ENCODE results near the gene CACNA1E. TPM values are rescaled to one million over a fixed set of nuclear protein-coding genes. Genes with fewer than 3 reads are reported as not detected.

The CACNA1E gene
- polyA plus RNA-seq, 3 donors from 2014 or later: not detected

GRCh38 chr1:181777286-181777685, 294.0 kb downstream of the CACNA1E start:
- no peaks in the 10 kb centered on the region for H3K36me3 Mint-ChIP-seq
- peaks cover 0 to 2% (median 0%) of the 10 kb centered on the region in 6 donors for H3K9me3 Mint-ChIP-seq
- no peak overlapping the region for H3K4me3 Mint-ChIP-seq
- no peaks in the 10 kb centered on the region for H3K4me1 Mint-ChIP-seq
- no peak for DNase-seq
- H3K27me3 Mint-ChIP-seq (ENCODE audit: low read depth in 3 of 3): peaks cover 0 to 7% (median 2%) of the 10 kb centered on the region in 3 donors
- H3K27ac Mint-ChIP-seq: no peak overlapping the region

DNA sequence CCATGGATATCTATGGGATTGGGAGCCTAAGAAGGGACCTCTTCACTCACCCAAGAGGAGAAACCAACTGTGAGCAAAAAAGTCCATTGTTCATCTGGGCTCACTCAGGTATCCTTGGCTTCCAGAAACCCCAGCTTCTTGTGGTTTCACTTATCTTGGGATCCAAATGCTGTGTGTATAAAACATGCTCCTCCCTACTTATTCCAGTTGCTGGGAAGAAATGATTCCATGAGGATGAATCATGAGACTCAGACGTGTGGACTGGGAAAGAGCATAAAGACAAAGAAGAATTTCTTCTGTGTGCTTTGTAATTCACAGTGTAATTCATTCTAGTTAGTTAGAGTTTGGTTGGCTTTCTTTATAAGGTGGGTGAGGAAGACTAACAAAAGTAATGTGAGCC, 294.5 kb downstream of the CACNA1E start:
- H3K4me3 Mint-ChIP-seq: no peak overlapping the region
- H3K9me3 Mint-ChIP-seq: peaks cover 0 to 2% (median 0%) of the 10 kb centered on the region in 6 donors
- DNase-seq: no peak
- peaks cover 2 to 7% (median 2%) of the 10 kb centered on the region in 3 donors for H3K27me3 Mint-ChIP-seq (ENCODE audit: low read depth in 3 of 3)
- no peaks in the 10 kb centered on the region for H3K4me1 Mint-ChIP-seq
- no peak overlapping the region for H3K27ac Mint-ChIP-seq
- no peaks in the 10 kb centered on the region for H3K36me3 Mint-ChIP-seq

DNA sequence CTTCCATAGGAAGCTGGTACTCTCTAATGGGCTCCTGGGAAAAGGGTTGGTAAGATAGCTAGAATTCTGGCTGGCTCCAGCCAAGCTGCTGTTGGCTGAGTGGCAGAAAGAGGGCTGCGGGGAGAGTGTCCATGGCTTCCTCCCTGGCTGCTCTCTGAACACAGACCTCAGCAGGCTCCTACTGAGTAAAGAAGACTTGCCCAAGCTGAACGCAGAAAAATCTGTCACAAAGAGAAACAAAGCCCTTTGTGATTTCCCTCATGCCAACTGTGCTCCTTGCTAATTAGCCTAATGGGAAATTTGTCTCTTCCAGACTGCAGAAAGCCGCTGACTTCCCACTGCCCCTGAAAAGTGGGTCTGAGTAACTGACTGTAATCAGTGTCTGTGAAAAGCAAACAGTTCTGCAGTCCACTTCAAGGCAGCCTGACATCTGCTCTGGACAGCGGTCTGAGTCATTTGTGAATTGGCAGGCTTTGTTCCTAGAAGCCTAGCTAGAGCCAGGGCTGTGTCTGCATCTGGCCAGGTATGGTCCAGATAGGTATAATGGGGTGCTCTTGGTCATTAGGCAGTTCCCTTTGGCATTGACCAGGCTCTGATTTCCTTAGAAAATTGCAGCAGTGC, 295.4 kb downstream of the CACNA1E start:
- Mint-ChIP-seq H3K27ac (no peak overlapping the region), H3K4me1 (no peaks in the 10 kb centered on the region), H3K4me3 (no peak overlapping the region), H3K36me3 (no peaks in the 10 kb centered on the region), H3K9me3 (peaks cover 0 to 2% (median 0%) of the 10 kb centered on the region in 6 donors), H3K27me3 (ENCODE audit: low read depth in 3 of 3) (peaks cover 0 to 7% (median 2%) of the 10 kb centered on the region in 3 donors)
- DNase-seq: no peak

- H3K4me1 Mint-ChIP-seq: no peaks in the 10 kb centered on the region
- H3K9me3 Mint-ChIP-seq: peaks cover 0 to 2% (median 0%) of the 10 kb centered on the region in 6 donors
- H3K27me3 Mint-ChIP-seq (ENCODE audit: low read depth in 3 of 3): peaks cover 0 to 5% (median 2%) of the 10 kb centered on the region in 3 donors
- peak overlapping the region in 1 of 6 donors; percentile 10 for H3K27ac Mint-ChIP-seq
- no peak overlapping the region for H3K4me3 Mint-ChIP-seq
- DNase-seq: no peak
- H3K36me3 Mint-ChIP-seq: no peaks in the 10 kb centered on the region
Measured at GRCh38 chr1:181779343-181779742, 296.0 kb downstream of the CACNA1E start.

GRCh38 chr1:181783208-181783607, 299.9 kb downstream of the CACNA1E start:
- Mint-ChIP-seq H3K4me3 (no peak overlapping the region), H3K27ac (no peak overlapping the region), H3K27me3 (ENCODE audit: low read depth in 3 of 3) (peaks cover 0 to 3% (median 2%) of the 10 kb centered on the region in 3 donors), H3K4me1 (no peaks in the 10 kb centered on the region), H3K36me3 (no peaks in the 10 kb centered on the region), H3K9me3 (peaks cover 0 to 2% (median 0%) of the 10 kb centered on the region in 6 donors)
- DNase-seq: no peak

DNA sequence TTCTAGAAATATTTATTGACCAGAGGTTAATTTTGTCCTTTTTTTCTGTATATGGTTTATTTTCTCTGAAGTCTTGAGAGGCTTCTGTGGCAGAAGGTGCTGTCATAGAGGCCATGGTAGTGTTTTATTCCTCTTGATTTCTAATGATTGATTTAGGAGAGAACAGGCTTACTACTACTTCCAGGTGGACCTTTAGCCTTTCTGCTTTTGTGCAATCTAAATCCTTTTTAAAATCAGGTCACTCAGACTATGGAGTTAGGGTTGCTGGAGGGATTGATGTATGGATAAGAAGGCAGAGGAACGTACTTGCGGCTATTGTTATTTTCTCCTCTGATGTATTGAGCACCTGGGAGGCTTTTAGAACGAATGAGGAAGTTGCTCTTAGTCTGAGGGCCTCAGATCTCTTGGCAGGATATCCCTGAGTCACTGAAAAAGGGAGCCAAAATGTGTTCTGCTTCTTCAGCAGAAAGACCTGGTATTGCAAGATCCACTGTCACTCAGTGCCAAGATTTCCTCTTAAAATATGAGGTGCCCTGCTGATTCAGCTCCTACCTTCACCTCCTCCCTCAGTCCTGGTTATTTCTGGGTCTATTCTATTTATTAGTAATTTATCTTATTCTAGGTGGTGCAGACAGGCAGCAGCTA, 300.8 kb downstream of the CACNA1E start:
- H3K36me3 Mint-ChIP-seq: no peaks in the 10 kb centered on the region
- no peak overlapping the region for H3K27ac Mint-ChIP-seq
- no peaks in the 10 kb centered on the region for H3K4me1 Mint-ChIP-seq
- H3K9me3 Mint-ChIP-seq: peaks cover 0 to 3% (median 0%) of the 10 kb centered on the region in 6 donors
- DNase-seq: no peak
- H3K27me3 Mint-ChIP-seq (ENCODE audit: low read depth in 3 of 3): peaks cover 0 to 3% (median 2%) of the 10 kb centered on the region in 3 donors
- no peak overlapping the region for H3K4me3 Mint-ChIP-seq

DNA sequence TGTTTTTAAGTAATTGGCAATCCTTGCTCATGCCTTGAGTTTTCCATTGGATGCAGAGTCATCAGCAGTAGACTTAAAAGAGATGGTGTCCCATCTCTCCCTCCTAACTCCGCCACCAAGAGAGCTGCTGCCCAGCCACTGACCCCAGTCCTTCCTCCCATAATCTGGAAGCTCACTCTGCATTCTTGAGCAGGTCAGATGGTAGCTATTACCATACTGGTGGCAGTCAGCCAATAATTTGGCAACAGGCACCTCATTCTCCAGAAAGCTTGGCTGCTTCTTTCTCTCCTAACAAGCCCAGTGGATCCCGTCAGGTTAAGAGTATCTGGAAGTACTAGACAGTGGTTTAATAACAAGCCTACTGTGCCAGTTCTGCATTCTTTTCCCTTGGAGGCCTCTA, 306.1 kb downstream of the CACNA1E start:
- DNase-seq: no peak
- H3K27me3 Mint-ChIP-seq (ENCODE audit: low read depth in 3 of 3): no peaks in the 10 kb centered on the region
- peaks cover 0 to 3% (median 0%) of the 10 kb centered on the region in 6 donors for H3K9me3 Mint-ChIP-seq
- no peak overlapping the region for H3K4me3 Mint-ChIP-seq
- no peak overlapping the region for H3K27ac Mint-ChIP-seq
- no peaks in the 10 kb centered on the region for H3K4me1 Mint-ChIP-seq
- H3K36me3 Mint-ChIP-seq: no peaks in the 10 kb centered on the region

DNA sequence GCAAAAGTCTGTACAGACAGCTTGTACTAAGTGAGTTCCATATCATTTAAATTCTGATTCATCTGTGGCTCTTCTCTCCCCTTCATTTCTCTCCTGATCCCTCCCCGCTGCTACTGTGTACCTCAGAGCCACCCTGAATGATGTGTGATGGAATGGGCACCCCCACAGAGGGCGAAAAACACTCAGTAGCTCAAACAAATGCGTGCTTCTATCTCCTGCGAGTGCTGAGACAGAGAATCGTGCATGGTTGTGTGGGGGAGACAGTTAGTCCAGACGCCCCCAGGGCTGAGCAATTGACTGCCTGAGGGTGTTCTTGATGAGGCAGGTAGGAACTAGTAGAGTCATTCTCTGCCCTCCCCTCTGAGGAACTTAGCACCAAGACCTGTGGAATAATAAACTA, 308.4 kb downstream of the CACNA1E start:
- no peak for DNase-seq
- Mint-ChIP-seq H3K4me3 (no peak overlapping the region), H3K4me1 (no peaks in the 10 kb centered on the region), H3K9me3 (peaks cover 0 to 3% (median 0%) of the 10 kb centered on the region in 6 donors), H3K27me3 (ENCODE audit: low read depth in 3 of 3) (no peaks in the 10 kb centered on the region), H3K27ac (no peak overlapping the region), H3K36me3 (no peaks in the 10 kb centered on the region)

DNA sequence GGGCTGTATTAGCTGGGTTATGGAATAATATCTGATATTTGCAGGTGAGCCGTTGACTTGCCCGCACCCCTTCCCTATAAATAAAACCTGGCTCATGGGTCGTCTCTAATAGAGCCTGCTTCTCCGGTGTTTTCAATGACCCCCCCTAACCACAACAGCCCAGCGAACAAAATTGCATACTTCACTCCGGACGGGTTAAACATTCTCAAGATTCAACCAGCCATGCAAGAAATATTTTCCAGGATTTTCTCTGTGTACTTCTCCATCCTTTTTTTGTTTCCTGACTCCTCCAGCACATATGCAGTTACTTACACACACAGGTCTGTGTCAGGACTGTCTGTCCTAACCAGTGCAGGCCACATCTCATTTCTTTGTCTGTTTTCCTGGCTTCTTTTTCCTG, 310.5 kb downstream of the CACNA1E start:
- Mint-ChIP-seq H3K27me3 (ENCODE audit: low read depth in 3 of 3) (peaks cover 0 to 4% (median 0%) of the 10 kb centered on the region in 3 donors), H3K27ac (no peak overlapping the region), H3K4me3 (no peak overlapping the region), H3K36me3 (no peaks in the 10 kb centered on the region), H3K4me1 (no peaks in the 10 kb centered on the region), H3K9me3 (no peaks in the 10 kb centered on the region)
- DNase-seq: no peak

- DNase-seq: no peak
- Mint-ChIP-seq H3K4me1 (no peaks in the 10 kb centered on the region), H3K4me3 (no peak overlapping the region), H3K27me3 (ENCODE audit: low read depth in 3 of 3) (peaks cover 0 to 4% (median 0%) of the 10 kb centered on the region in 3 donors), H3K9me3 (peaks cover 0 to 2% (median 0%) of the 10 kb centered on the region in 6 donors), H3K27ac (no peak overlapping the region), H3K36me3 (no peaks in the 10 kb centered on the region)
Measured at GRCh38 chr1:181794332-181794731, 311.0 kb downstream of the CACNA1E start.

DNA sequence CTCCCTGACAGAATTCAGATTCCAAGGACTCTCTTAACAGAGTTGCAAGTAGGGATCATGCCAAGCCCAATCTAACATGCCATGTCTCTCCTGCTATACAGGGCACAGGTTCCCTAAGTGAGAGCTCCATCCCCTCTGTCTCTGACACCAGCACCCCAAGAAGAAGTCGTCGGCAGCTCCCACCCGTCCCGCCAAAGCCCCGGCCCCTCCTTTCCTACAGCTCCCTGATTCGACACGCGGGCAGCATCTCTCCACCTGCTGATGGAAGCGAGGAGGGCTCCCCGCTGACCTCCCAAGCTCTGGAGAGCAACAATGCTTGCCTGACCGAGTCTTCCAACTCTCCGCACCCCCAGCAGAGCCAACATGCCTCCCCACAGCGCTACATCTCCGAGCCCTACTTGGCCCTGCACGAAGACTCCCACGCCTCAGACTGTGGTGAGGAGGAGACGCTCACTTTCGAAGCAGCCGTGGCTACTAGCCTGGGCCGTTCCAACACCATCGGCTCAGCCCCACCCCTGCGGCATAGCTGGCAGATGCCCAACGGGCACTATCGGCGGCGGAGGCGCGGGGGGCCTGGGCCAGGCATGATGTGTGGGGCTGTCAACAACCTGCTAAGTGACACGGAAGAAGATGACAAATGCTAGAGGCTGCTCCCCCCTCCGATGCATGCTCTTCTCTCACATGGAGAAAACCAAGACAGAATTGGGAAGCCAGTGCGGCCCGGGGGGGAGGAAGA, 315.0 kb downstream of the CACNA1E start:
- DNase-seq: no peak
- no peak overlapping the region for H3K27ac Mint-ChIP-seq
- no peaks in the 10 kb centered on the region for H3K36me3 Mint-ChIP-seq
- no peaks in the 10 kb centered on the region for H3K4me1 Mint-ChIP-seq
- peaks cover 0 to 8% (median 0%) of the 10 kb centered on the region in 3 donors for H3K27me3 Mint-ChIP-seq (ENCODE audit: low read depth in 3 of 3)
- no peak overlapping the region for H3K4me3 Mint-ChIP-seq
- H3K9me3 Mint-ChIP-seq: peaks cover 0 to 2% (median 0%) of the 10 kb centered on the region in 6 donors

- H3K36me3 Mint-ChIP-seq: no peaks in the 10 kb centered on the region
- H3K9me3 Mint-ChIP-seq: peaks cover 0 to 2% (median 0%) of the 10 kb centered on the region in 6 donors
- no peak overlapping the region for H3K4me3 Mint-ChIP-seq
- H3K4me1 Mint-ChIP-seq: no peaks in the 10 kb centered on the region
- H3K27ac Mint-ChIP-seq: no peak overlapping the region
- H3K27me3 Mint-ChIP-seq (ENCODE audit: low read depth in 3 of 3): peaks cover 0 to 8% (median 0%) of the 10 kb centered on the region in 3 donors
- no peak for DNase-seq
Measured at GRCh38 chr1:181801617-181802016, 318.3 kb downstream of the CACNA1E start.

DNA sequence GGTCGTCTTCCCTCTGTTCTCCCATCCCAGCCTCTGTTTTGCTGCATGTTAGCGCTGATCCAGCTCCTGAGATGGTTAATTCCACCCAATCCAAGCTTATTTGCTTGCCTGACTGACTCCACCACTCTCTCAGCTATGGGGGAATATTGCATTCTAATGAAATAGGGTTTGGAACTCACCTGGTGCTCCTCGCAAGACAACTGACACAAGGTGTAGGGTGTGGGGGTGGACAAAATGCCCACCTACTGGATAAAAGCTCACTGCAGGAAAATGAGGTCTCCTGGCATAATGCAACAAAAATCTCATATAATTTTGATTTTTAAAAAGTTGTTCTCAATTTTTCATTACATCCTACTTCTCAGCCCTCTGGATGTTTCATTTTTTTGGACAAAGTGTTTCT, 319.1 kb downstream of the CACNA1E start:
- H3K4me3 Mint-ChIP-seq: no peak overlapping the region
- no peaks in the 10 kb centered on the region for H3K36me3 Mint-ChIP-seq

DNA sequence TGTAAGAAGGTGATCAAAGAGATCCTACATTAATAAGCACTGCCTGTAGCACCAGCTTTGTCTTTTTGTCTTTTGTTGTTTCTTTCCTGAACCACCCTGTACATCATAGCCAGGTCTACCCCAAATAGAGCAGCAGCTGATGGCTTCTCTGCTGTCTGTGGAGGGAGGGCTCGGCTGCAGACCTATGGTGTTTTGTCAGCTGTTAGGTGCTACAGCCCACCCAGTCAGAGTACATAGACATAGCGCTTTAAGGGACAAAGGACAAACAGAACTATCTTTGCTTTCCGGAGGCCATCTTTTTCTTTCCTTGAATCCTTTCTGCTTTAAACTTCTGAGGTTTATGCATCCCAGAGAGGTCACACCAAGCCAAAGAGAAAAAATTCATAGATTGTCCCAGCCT, 320.1 kb downstream of the CACNA1E start:
- DNase-seq: no peak
- H3K27ac Mint-ChIP-seq: no peak overlapping the region
- H3K27me3 Mint-ChIP-seq (ENCODE audit: low read depth in 3 of 3): peaks cover 0 to 8% (median 0%) of the 10 kb centered on the region in 3 donors
- H3K4me1 Mint-ChIP-seq: no peaks in the 10 kb centered on the region
- no peak overlapping the region for H3K4me3 Mint-ChIP-seq
- H3K36me3 Mint-ChIP-seq: no peaks in the 10 kb centered on the region
- peaks cover 0 to 2% (median 0%) of the 10 kb centered on the region in 6 donors for H3K9me3 Mint-ChIP-seq

More for the DNA sequence above, 319.1 kb downstream of the CACNA1E start:
- Mint-ChIP-seq H3K4me1 (no peaks in the 10 kb centered on the region), H3K27me3 (ENCODE audit: low read depth in 3 of 3) (peaks cover 0 to 8% (median 0%) of the 10 kb centered on the region in 3 donors), H3K9me3 (peaks cover 0 to 2% (median 0%) of the 10 kb centered on the region in 6 donors), H3K27ac (no peak overlapping the region)
- DNase-seq: no peak
